AG04449 (cell line): ENCODE results near the gene CTNNA3.

Source experiments
- CTCF ChIA-PET: fragments of 350-600 bp; formaldehyde crosslinking; extraction: SDS; loops from one replicate; lab custom pipeline; 2021; ENCODE audit warnings: antibody characterized with exemption; lab: Yijun Ruan, JAX
- POLR2A ChIA-PET: fragments of 400-600, 350-600 bp; formaldehyde crosslinking; extraction: SDS; loops from one replicate; lab custom pipeline; 2020; ENCODE audit warnings: antibody characterized with exemption, inconsistent platforms; lab: Yijun Ruan, JAX
- DNase-seq: peaks from one replicate; pipeline ENCODE4 v3.0.0-alpha.2; 2010; ENCODE audit warnings: low read depth, low spot score
- H3K4me3 ChIP-seq: 2 replicates; pipeline ENCODE4 v1.5.1; 2011; ENCODE audit warnings: low read depth, mild to moderate bottlenecking, control low read depth, low read length
- CTCF ChIP-seq: IDR thresholded peaks from one replicate; pipeline ENCODE4 v1.5.1; 2011; ENCODE audit warnings: mild to moderate bottlenecking, moderate library complexity, low read length, control low read depth, inconsistent platforms; ENCODE audit not compliant: insufficient read depth; ENCODE audit errors: missing control alignments

CTNNA3 gene

GRCh38 chr10:66673071-66673470 is 1022.9 kb downstream of the CTNNA3 start:
- H3K4me3 ChIP-seq: no peak overlapping the region
- CTCF ChIA-PET: no interaction called here
- no peak for DNase-seq
- POLR2A ChIA-PET: no interaction called here
- no peak for TF ChIP-seq CTCF

- ChIA-PET POLR2A (no interaction called here), CTCF (no interaction called here)
- DNase-seq: no peak
- no peak for TF ChIP-seq CTCF
- no peak overlapping the region for H3K4me3 ChIP-seq
These were observed 1024.4 kb downstream of the CTNNA3 start for GRCh38 chr10:66671562-66671961.

- no peak overlapping the region for H3K4me3 ChIP-seq
- DNase-seq: no peak
- ChIA-PET POLR2A (no interaction called here), CTCF (no interaction called here)
- TF ChIP-seq CTCF: no peak
These were observed 1024.9 kb downstream of the CTNNA3 start for GRCh38 chr10:66671064-66671463.

- H3K4me3 ChIP-seq: no peak overlapping the region
- CTCF ChIA-PET: no interaction called here
- no peak for TF ChIP-seq CTCF
- DNase-seq: no peak
- POLR2A ChIA-PET: no interaction called here
These were observed 1039.5 kb downstream of the CTNNA3 start for GRCh38 chr10:66656499-66656898.

- DNase-seq: no peak
- ChIA-PET CTCF (no interaction called here), POLR2A (no interaction called here)
- H3K4me3 ChIP-seq: no peak overlapping the region
- TF ChIP-seq CTCF: no peak
These were observed 1041.1 kb downstream of the CTNNA3 start for GRCh38 chr10:66654861-66655260.

GRCh38 chr10:66651308-66652082 is 1044.5 kb downstream of the CTNNA3 start:
- TF ChIP-seq CTCF: no peak
- ChIA-PET CTCF (no interaction called here), POLR2A (no interaction called here)
- DNase-seq: no peak
- H3K4me3 ChIP-seq: no peak overlapping the region
